Stimulated activated CD8-positive, alpha-beta memory T cell treated with anti-CD3 and anti-CD28 coated beads, Interleukin-7, amount 100 ng/mL, for 24 hours (primary cell): ENCODE measurements around the gene LDLRAP1.
"Not testable (repeated sequence)": the region's sequence is repeated elsewhere in the genome, so short reads cannot be mapped to it uniquely, and the experiment has no call there.

Source experiments
- DNase-seq: peaks from one replicate; pipeline ENCODE4 v3.0.0-alpha.2; 2020; ENCODE audit warnings: low read depth

The LDLRAP1 gene

GRCh38 chr1:25577134-25577920 lies 33.9 kb downstream of the LDLRAP1 start:
- no peak for DNase-seq

GRCh38 chr1:25579292-25580252 lies 36.2 kb downstream of the LDLRAP1 start:
- no peak for DNase-seq

GRCh38 chr1:25580927-25581326 lies 37.5 kb downstream of the LDLRAP1 start:
- no peak for DNase-seq

GRCh38 chr1:25581764-25582163 lies 38.4 kb downstream of the LDLRAP1 start:
- DNase-seq = no peak

- DNase-seq = no peak
These were observed 40.3 kb downstream of the LDLRAP1 start for GRCh38 chr1:25583519-25584370.

- no peak for DNase-seq
These were observed 42.8 kb downstream of the LDLRAP1 start for GRCh38 chr1:25586181-25586588.

GRCh38 chr1:25587290-25587689 lies 43.9 kb downstream of the LDLRAP1 start:
- no peak for DNase-seq

- DNase-seq = not testable (repeated sequence)
These were observed 44.8 kb downstream of the LDLRAP1 start for GRCh38 chr1:25588224-25588623.

- DNase-seq = not testable (repeated sequence)
These were observed 45.4 kb downstream of the LDLRAP1 start for GRCh38 chr1:25588786-25589185.

GRCh38 chr1:25590096-25590824 lies 46.9 kb downstream of the LDLRAP1 start:
- DNase-seq = no peak

- DNase-seq = no peak
These were observed 50.5 kb downstream of the LDLRAP1 start for GRCh38 chr1:25593861-25594260.

- DNase-seq = no peak
These were observed 51.6 kb downstream of the LDLRAP1 start for GRCh38 chr1:25594971-25595370.

GRCh38 chr1:25596641-25597040 lies 53.2 kb downstream of the LDLRAP1 start:
- not testable (repeated sequence) for DNase-seq

- no peak for DNase-seq
These were observed 55.5 kb downstream of the LDLRAP1 start for GRCh38 chr1:25598879-25599278.

- DNase-seq = no peak
These were observed 56.7 kb downstream of the LDLRAP1 start for GRCh38 chr1:25599969-25600610.

- DNase-seq = not testable (repeated sequence)
These were observed 57.7 kb downstream of the LDLRAP1 start for GRCh38 chr1:25600971-25601699.

- DNase-seq = not testable (repeated sequence)
These were observed 60.6 kb downstream of the LDLRAP1 start for GRCh38 chr1:25603779-25604538.

GRCh38 chr1:25607123-25607522 lies 63.7 kb downstream of the LDLRAP1 start:
- DNase-seq = no peak

GRCh38 chr1:25608488-25609178 lies 65.2 kb downstream of the LDLRAP1 start:
- DNase-seq = peak; percentile 81
